HG03469 (cell line): ENCODE measurements around the gene WRAP53.

Experiments used
- ATAC-seq: cut with Tn5 transposase; IDR thresholded peaks from one replicate; pipeline ENCODE4 v1.9.1; 2021; ENCODE audit warnings: mild to moderate bottlenecking, moderate library complexity, moderate number of reproducible peaks; ENCODE audit not compliant: unreplicated experiment

Gene WRAP53

GRCh38 chr17:7740481-7741001, 52.3 kb downstream of the WRAP53 start:
- ATAC-seq = no peak

DNA sequence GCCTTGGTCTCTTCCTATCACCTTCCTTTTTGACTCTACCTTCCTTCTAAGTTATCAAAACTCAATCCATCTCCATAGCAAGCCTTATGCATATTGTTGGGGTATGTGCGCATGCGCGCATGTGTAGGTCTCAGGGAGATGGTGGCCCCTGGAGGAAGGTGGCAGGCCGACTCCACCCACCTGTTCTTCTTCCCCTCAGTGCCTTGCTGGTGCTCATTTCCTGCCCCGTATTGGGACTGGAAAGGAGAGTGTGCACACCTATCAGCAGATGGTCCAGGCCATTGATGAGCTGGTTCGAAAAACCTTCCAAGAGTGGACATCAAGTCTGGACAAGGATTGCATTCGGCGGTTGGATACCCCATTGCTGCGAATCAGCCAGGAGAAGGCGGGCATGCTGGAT, 54.5 kb downstream of the WRAP53 start:
- no peak for ATAC-seq

GRCh38 chr17:7744416-7744815, 56.1 kb downstream of the WRAP53 start:
- ATAC-seq = no peak

GRCh38 chr17:7745748-7746470, 57.6 kb downstream of the WRAP53 start:
- no peak for ATAC-seq

- ATAC-seq = no peak
Observed at GRCh38 chr17:7747635-7748071, 59.4 kb downstream of the WRAP53 start.

DNA sequence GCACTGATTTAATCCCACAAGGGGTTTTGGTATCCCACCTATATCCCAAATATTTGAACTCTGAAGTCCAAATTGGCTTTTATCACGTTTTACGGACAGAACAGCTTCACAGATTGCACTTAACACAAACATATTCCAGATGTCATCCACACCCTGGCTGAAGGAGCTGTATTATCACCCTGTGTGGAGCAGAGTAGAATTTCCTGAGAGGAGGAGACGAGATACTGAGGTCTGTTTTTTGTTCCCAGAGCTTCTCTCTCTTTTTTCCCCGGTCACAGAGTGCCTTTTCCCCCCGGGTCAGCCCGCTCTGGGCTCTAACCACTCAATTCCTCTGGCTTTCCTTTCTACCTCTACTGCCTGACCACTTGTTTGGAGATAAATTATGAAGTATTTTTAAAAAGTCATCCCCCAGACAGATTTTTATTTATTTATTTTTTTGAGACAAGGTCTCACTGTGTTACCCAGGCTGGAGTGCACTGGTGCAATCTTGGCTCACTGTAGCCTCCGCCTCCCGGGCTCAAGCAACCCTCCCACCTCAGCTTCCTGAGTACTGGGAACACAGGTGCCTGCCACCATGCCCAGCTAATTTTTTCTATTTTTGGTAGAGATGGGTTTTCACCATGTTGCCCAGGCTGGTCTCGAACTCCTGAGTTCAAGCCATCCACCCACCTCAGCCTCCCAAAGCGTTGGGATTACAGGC, 59.9 kb downstream of the WRAP53 start:
- no peak for ATAC-seq

- no peak for ATAC-seq
Observed at GRCh38 chr17:7750321-7750821, 62.1 kb downstream of the WRAP53 start.
